Liver (tissue), 9 donors: ENCODE data around the gene RTF1. TPM values are rescaled to one million over a fixed set of nuclear protein-coding genes. Genes with fewer than 3 reads are reported as not detected.

ENCODE experiments used
- DNase-seq: peaks from one replicate; pipeline ENCODE4 v3.0.0-alpha.2; 2017; ENCODE audit warnings: low spot score
- H3K27ac ChIP-seq, 2 donors: one replicate each; pipeline ENCODE4 v1.7.0; 2013; ENCODE audit warnings: inconsistent platforms in 2 of 2, low read length in 2 of 2, control low read depth in 1 of 2, low read depth in 1 of 2, mild to moderate bottlenecking in 1 of 2
- H3K27me3 ChIP-seq, 4 donors: one replicate each; pipeline versions ENCODE4 v1.6.1 to v1.7.0; 2013; ENCODE audit warnings: low read length in 3 of 4, inconsistent platforms in 1 of 4, mild to moderate bottlenecking in 1 of 4, moderate library complexity in 1 of 4; ENCODE audit not compliant: control insufficient read depth in 4 of 4, insufficient read depth in 4 of 4
- H3K36me3 ChIP-seq, 4 donors: one replicate each; pipeline versions ENCODE4 v1.6.1 to v1.7.0; 2013; ENCODE audit warnings: low read length in 3 of 4, mild to moderate bottlenecking in 3 of 4, low read depth in 1 of 4, moderate library complexity in 1 of 4; ENCODE audit not compliant: control insufficient read depth in 4 of 4, insufficient read depth in 3 of 4
- H3K4me1 ChIP-seq, 4 donors: one replicate each; pipeline versions ENCODE4 v1.6.1 to v1.7.0; 2013; ENCODE audit warnings: low read length in 3 of 4, mild to moderate bottlenecking in 3 of 4, moderate library complexity in 1 of 4; ENCODE audit not compliant: control insufficient read depth in 4 of 4, insufficient read depth in 4 of 4
- H3K4me3 ChIP-seq, 3 donors: one replicate each; pipeline versions ENCODE4 v1.6.1 to v1.7.0; 2013; ENCODE audit warnings: low read length in 3 of 3, control low read depth in 1 of 3, low read depth in 1 of 3, mild to moderate bottlenecking in 1 of 3
- H3K9ac ChIP-seq, 2 donors: one replicate each; pipeline ENCODE4 v1.7.0; 2013; ENCODE audit warnings: low read length in 2 of 2, mild to moderate bottlenecking in 2 of 2, moderate library complexity in 2 of 2, control low read depth in 1 of 2, low read depth in 1 of 2
- H3K9me3 ChIP-seq, 4 donors: one replicate each; pipeline versions ENCODE4 v1.6.1 to v1.7.0; 2013; ENCODE audit warnings: low read length in 3 of 4; ENCODE audit not compliant: control insufficient read depth in 4 of 4
- CTCF ChIP-seq: fragments of 150-350 bp; IDR thresholded peaks from 2 replicates; pipeline ENCODE4 v1.5.1; 2017; ENCODE audit warnings: improper control_type of control experiment, low read depth, low read length; ENCODE audit not compliant: missing input control
- EGR1 ChIP-seq, 2 donors: IDR thresholded peaks; 2 replicates each; pipeline ENCODE4 v1.6.1; 2016 to 2018; ENCODE audit warnings: antibody characterized with exemption in 2 of 2, low read depth in 2 of 2
- FOXA1 ChIP-seq: IDR thresholded peaks from 2 replicates; pipeline ENCODE4 v1.6.1; 2016; ENCODE audit warnings: antibody characterized with exemption
- FOXA2 ChIP-seq: IDR thresholded peaks from 2 replicates; pipeline ENCODE4 v1.6.1; 2016; ENCODE audit warnings: antibody characterized with exemption
- GABPA ChIP-seq, 2 donors: IDR thresholded peaks in 1 of 2; conservative IDR thresholded peaks in 1 of 2; 2 replicates each; pipeline ENCODE4 v1.6.1; 2016; ENCODE audit warnings: antibody characterized with exemption in 2 of 2, mild to moderate bottlenecking in 1 of 2, moderate library complexity in 1 of 2
- HNF4A ChIP-seq, 2 donors: conservative IDR thresholded peaks; 2 replicates each; pipeline ENCODE4 v1.6.1; 2016; ENCODE audit warnings: antibody characterized with exemption in 2 of 2, mild to moderate bottlenecking in 2 of 2
- HNF4G ChIP-seq: IDR thresholded peaks from 2 replicates; pipeline ENCODE4 v1.6.1; 2016; ENCODE audit warnings: antibody characterized with exemption
- JUND ChIP-seq, 2 donors: IDR thresholded peaks; 2 replicates each; pipeline ENCODE4 v1.6.1; 2016; ENCODE audit warnings: antibody characterized with exemption in 2 of 2
- NR2F2 ChIP-seq: IDR thresholded peaks from 2 replicates; pipeline ENCODE4 v1.6.1; 2016; ENCODE audit warnings: antibody characterized with exemption
- RAD21 ChIP-seq, 2 donors: IDR thresholded peaks; 2 replicates each; pipeline ENCODE4 v1.6.1; 2016; ENCODE audit warnings: antibody characterized with exemption in 2 of 2, mild to moderate bottlenecking in 2 of 2
- REST ChIP-seq: IDR thresholded peaks from 2 replicates; pipeline ENCODE4 v1.6.1; 2016; ENCODE audit warnings: antibody characterized with exemption, mild to moderate bottlenecking
- RXRA ChIP-seq, 2 donors: IDR thresholded peaks; 2 replicates each; pipeline ENCODE4 v1.6.1; 2017 to 2018; ENCODE audit warnings: antibody characterized with exemption in 2 of 2, mild to moderate bottlenecking in 1 of 2
- SP1 ChIP-seq: IDR thresholded peaks from 2 replicates; pipeline ENCODE4 v1.6.1; 2018; ENCODE audit warnings: antibody characterized with exemption, mild to moderate bottlenecking
- TAF1 ChIP-seq: conservative IDR thresholded peaks from 2 replicates; pipeline ENCODE4 v1.6.1; 2016; ENCODE audit warnings: antibody characterized with exemption, mild to moderate bottlenecking
- YY1 ChIP-seq: IDR thresholded peaks from 2 replicates; pipeline ENCODE4 v1.6.1; 2016; ENCODE audit warnings: antibody characterized with exemption, mild to moderate bottlenecking
- WGBS: extraction: QIAGEN DNeasy Blood & Tissue Kit; methylation state at CpG from one replicate; pipeline ENCODE4 v1.1.7; 2013; 5-methylcytosine and 5-hydroxymethylcytosine counted together
- polyA plus RNA-seq, 2 donors: library from polyadenylated mRNA; stranded (reverse) in 1 of 2; unstranded in 1 of 2; fragments of 200-250 nt in 1 of 2; fragments of >200 nt in 1 of 2; fragmentation: Nextera tagmentation in 1 of 2; extraction: Ambion mirVana in 1 of 2; gene quantifications; one replicate each; pipeline versions ENCODE4 v1.2.1 to v1.2.3, GENCODE V29; 2013 to 2015
- total RNA-seq, 2 donors: library from RNA; depleted of rRNA; stranded (reverse); fragments of >200 nt; gene quantifications; one replicate each; pipeline ENCODE4 v1.2.3, GENCODE V29; 2014
- TF ChIP-seq, protein P1 (sequence below): IDR thresholded peaks from 2 replicates; pipeline ENCODE4 v1.6.1; 2016; ENCODE audit warnings: antibody characterized with exemption
- TF ChIP-seq, protein P2 (sequence below): IDR thresholded peaks from 2 replicates; pipeline ENCODE4 v1.6.1; 2016; ENCODE audit warnings: antibody characterized with exemption
- TF ChIP-seq, protein P3 (sequence below): IDR thresholded peaks from 2 replicates; pipeline ENCODE4 v1.6.1; 2016; ENCODE audit warnings: antibody characterized with exemption
- donor health status: healthy.
- donor health status: healthy.
- donor health status: healthy.
- donor health status: healthy.
- donor health status: healthy.

The RTF1 gene
- total and polyA plus RNA-seq, 4 donors: 8.3 to 37.7 (median 12.1) TPM

DNA sequence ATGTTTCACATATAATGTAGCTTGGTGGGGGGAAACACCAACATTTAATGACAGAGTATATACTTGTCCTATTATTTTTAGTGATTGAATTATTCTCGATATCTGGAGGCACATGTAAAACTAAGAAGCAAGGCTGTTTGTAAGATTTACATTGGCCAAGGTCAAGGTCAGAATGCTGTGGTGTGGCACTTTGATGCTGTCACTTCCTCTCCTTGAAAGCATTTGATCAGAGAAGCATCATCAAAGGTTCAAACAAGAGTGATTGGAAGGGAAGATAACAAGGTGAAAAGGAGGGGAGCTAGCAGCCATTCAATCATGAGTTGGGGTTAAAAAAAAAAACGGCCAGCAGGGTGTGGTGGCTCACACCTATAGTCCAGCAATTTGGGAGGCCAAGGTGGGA is 26.4 kb downstream of the RTF1 start:
- 79% methylated on average over 2 of the region's 2 CpGs for WGBS
- H3K9me3 ChIP-seq: no peaks in the 10 kb centered on the region
- H3K27me3 ChIP-seq: no peaks in the 10 kb centered on the region
- H3K4me1 ChIP-seq: no peaks in the 10 kb centered on the region
- H3K36me3 ChIP-seq: peaks cover 4 to 16% (median 4%) of the 10 kb centered on the region in 4 donors
- H3K4me3 ChIP-seq: no peak overlapping the region
- H3K9ac ChIP-seq: no peak overlapping the region
- no peak overlapping the region for H3K27ac ChIP-seq
- DNase-seq: no peak
- TF ChIP-seq FOXA1 (no peak), RAD21 (IDR thresholded peaks at IDR 0.05) (no peak), HNF4G (no peak), RXRA (IDR thresholded peaks at IDR 0.05) (no peak), REST (no peak), NR2F2 (no peak), HNF4A (conservative IDR thresholded peaks at IDR 0.05) (no peak), GABPA (IDR thresholded peaks at IDR 0.05 in 1 of 2, conservative IDR thresholded peaks at IDR 0.05 in 1 of 2) (no peak), TAF1 (no peak), JUND (IDR thresholded peaks at IDR 0.05) (no peak), FOXA2 (no peak), EGR1 (IDR thresholded peaks at IDR 0.05; ENCODE audit: low read depth in 2 of 2) (no peak), CTCF (no peak), SP1 (no peak), YY1 (no peak)
- TF ChIP-seq, protein P1, sequence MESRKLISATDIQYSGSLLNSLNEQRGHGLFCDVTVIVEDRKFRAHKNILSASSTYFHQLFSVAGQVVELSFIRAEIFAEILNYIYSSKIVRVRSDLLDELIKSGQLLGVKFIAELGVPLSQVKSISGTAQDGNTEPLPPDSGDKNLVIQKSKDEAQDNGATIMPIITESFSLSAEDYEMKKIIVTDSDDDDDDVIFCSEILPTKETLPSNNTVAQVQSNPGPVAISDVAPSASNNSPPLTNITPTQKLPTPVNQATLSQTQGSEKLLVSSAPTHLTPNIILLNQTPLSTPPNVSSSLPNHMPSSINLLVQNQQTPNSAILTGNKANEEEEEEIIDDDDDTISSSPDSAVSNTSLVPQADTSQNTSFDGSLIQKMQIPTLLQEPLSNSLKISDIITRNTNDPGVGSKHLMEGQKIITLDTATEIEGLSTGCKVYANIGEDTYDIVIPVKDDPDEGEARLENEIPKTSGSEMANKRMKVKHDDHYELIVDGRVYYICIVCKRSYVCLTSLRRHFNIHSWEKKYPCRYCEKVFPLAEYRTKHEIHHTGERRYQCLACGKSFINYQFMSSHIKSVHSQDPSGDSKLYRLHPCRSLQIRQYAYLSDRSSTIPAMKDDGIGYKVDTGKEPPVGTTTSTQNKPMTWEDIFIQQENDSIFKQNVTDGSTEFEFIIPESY: no peak
- TF ChIP-seq, protein P2, sequence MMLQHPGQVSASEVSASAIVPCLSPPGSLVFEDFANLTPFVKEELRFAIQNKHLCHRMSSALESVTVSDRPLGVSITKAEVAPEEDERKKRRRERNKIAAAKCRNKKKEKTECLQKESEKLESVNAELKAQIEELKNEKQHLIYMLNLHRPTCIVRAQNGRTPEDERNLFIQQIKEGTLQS: no peak
- TF ChIP-seq, protein P3, sequence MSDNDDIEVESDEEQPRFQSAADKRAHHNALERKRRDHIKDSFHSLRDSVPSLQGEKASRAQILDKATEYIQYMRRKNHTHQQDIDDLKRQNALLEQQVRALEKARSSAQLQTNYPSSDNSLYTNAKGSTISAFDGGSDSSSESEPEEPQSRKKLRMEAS: no peak
